ENCODE results near the gene CCDC92.

Gene CCDC92

GRCh38 chr12:123903301-123904065 is 69.1 kb downstream of the CCDC92 start:
- TF ChIP-seq CTCF (IDR thresholded peaks at IDR 0.05; ENCODE audit: insufficient read depth, low read depth, low read length, missing control alignments): no peak
- H3K4me3 ChIP-seq (ENCODE audit: low read depth, low read length): no peak overlapping the region
- no peak for DNase-seq (ENCODE audit: low read depth)

- DNase-seq (ENCODE audit: low read depth): no peak
- no peak for TF ChIP-seq CTCF (IDR thresholded peaks at IDR 0.05; ENCODE audit: insufficient read depth, low read depth, low read length, missing control alignments)
- no peak overlapping the region for H3K4me3 ChIP-seq (ENCODE audit: low read depth, low read length)
Measured at GRCh38 chr12:123902821-123903220, 69.8 kb downstream of the CCDC92 start.

- DNase-seq (ENCODE audit: low read depth): no peak
- no peak for TF ChIP-seq CTCF (IDR thresholded peaks at IDR 0.05; ENCODE audit: insufficient read depth, low read depth, low read length, missing control alignments)
- H3K4me3 ChIP-seq (ENCODE audit: low read depth, low read length): no peak overlapping the region
Measured at GRCh38 chr12:123900871-123901376, 71.7 kb downstream of the CCDC92 start.

- TF ChIP-seq CTCF (IDR thresholded peaks at IDR 0.05; ENCODE audit: insufficient read depth, low read depth, low read length, missing control alignments): no peak
- DNase-seq (ENCODE audit: low read depth): no peak
- H3K4me3 ChIP-seq (ENCODE audit: low read depth, low read length): no peak overlapping the region
Measured at GRCh38 chr12:123899368-123899767, 73.3 kb downstream of the CCDC92 start.

- H3K4me3 ChIP-seq (ENCODE audit: low read depth, low read length): no peak overlapping the region
- no peak for DNase-seq (ENCODE audit: low read depth)
- TF ChIP-seq CTCF (IDR thresholded peaks at IDR 0.05; ENCODE audit: insufficient read depth, low read depth, low read length, missing control alignments): no peak
Measured at GRCh38 chr12:123898673-123899072, 74.0 kb downstream of the CCDC92 start.

GRCh38 chr12:123897221-123897620 is 75.4 kb downstream of the CCDC92 start:
- H3K4me3 ChIP-seq (ENCODE audit: low read depth, low read length): no peak overlapping the region
- DNase-seq (ENCODE audit: low read depth): no peak
- TF ChIP-seq CTCF (IDR thresholded peaks at IDR 0.05; ENCODE audit: insufficient read depth, low read depth, low read length, missing control alignments): no peak

GRCh38 chr12:123896767-123897166 is 75.9 kb downstream of the CCDC92 start:
- no peak for DNase-seq (ENCODE audit: low read depth)
- H3K4me3 ChIP-seq (ENCODE audit: low read depth, low read length): no peak overlapping the region

More at GRCh38 chr12:123896767-123897166, 75.9 kb downstream of the CCDC92 start:
- TF ChIP-seq CTCF (IDR thresholded peaks at IDR 0.05; ENCODE audit: insufficient read depth, low read depth, low read length, missing control alignments): no peak

Data from GM12865 (cell line).